HG03565 (cell line): ENCODE data around the gene KCTD1.
A peak's percentile ranks its signal among the peaks of the same experiment; 100 is the strongest.

Experiments
- ATAC-seq: cut with Tn5 transposase; IDR thresholded peaks from one replicate; pipeline ENCODE4 v1.9.1; 2021; ENCODE audit warnings: mild to moderate bottlenecking, moderate library complexity; ENCODE audit not compliant: unreplicated experiment

The KCTD1 gene

DNA sequence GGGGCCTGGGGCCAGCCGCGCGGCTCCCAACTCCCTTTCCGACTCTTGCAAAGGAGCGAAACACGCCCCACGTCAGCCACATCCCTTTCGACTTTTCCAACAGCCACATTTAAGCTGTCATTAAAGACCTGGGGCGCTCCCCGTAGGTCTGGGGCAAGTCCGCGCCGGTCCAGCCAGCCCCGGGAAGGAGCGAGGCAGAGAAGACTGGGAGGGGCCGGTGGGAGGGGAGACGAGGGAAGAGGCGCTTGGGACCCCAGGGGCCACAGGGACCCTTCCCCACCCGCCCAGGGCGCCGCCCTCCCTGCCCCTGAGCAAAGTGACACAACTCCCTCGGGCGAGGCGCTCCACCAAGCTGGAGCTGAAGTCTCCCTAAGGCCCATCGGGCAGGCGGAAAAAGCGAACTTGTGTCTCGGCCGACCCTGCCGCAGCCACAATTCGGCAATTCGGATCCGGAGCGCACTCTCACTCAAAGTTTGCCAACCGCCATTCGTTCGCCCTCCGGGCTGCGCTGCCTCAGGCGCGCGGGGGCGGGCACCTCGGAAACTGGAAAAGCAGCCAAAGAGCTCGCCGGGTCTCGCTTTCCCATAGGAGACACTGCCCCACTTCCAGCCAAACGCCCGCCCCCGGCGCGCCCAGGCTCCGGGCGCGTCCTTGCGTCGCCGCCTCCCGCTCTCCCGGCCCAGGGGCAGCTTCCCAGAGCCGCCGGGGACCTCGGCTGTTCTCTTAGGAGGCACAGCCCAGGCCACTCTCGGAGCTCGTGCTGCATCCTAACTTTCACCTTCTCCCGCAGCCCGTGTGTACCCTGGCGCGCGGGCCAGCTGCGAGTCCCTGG is 1.1 kb upstream of the KCTD1 start:
- no peak for ATAC-seq

DNA sequence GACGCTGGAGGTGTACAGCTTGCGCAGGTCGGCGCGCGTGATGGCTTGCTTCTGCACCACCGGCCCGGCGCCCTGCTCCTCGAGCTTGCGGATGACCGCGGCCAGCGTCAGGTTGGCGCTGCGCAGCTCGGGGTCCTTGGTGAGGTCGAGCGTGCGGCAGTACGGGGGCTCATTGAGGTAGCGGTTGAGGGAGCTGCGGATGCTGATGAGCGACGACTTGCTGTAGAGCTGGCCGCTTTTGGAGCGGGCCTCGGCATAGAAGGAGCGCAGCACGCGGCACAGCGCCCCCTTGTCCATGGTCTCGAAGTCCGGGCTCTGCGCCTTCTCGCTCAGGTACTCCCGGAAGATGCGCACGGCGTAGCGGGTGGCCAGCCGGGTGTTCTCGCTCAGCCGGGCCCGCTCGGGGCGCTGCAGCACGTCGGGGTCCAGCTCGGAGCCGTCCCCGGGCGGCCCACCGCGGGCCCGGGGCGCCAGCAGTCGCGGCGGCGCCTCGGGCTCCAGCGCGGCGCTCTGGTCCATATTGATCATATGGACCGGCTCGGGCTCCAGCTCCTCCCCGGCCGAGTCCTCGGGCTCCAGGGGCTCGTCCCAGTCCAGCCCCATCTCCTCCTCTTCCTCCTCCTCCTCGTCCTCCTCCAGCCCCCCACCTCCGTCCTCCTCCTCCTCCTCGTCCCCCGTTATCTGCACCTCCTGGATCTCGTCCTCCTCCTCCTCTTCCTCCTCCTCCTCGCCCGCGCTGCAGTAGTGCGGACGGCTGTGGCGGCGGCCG is 523 bp downstream of the KCTD1 start:
- ATAC-seq: peak; percentile 68

DNA sequence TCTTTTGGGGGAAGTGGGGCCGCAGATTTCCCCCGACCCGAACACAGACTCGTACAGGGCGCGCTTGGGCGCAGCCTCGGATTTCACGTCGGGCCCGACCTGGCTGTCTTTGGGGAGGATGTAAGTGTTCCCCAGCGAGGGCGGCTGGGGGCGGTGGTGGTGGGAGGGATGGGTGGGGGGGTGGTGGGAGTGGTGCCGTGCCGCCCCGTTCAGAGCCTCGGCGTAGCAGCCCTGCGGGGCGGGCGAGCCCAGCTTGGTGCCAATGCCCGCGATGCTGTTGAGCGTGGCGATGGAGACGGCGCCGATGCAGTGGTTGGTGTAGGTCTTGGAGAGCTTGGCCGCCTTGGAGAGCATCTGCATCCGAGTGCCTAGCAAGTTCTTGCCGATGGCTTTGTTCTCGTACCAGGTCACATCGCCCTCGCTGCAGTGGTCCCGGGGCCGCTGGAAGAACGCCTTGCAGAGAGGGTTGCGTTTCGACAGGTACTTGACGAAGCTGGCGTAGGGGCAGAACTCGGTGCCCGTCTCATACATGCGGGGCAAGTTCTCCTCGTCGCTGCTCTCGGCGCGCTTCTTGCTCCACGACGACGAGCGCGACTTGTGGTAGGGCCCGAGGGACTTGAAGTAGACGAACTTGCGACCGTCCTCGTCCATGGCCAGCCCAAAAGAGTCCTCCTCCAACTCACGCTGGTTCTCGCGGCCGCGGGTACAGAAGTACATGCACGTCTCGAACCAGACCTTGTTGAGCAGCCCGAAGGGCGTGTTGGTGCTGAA is 1.3 kb downstream of the KCTD1 start:
- ATAC-seq: no peak

DNA sequence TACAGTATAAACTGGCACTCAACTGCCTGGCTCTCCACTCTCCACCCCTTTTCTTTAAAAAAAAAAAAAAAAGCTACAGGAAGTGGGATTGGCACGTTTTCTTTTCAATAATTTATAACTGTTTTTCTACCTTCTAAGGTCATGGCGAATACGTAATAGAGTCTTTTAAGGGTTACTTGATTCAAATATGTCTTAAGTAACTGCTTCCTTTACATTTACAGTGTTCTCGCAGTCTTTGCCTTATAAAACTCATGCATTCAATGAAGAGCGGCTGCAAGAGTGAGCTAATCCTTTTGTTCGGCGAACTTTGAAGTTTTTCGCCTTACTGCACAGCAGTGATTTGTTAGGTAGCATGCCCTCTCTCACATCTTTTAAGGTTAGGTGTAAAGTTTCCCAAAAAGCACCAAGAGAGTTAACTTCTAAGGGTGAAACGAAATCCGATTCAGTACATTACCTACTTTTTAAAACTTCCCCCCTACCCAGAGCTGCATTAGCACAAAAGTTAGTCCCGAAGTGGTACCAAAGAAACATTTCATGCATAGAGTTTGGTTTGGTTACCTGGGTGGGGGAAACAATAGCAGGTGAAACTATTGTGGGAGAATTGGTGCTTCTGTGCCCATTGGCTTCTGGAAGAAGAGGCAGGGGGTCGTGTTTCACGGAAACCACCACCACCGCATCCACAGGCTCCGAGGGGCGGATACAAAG is 2.0 kb downstream of the KCTD1 start:
- no peak for ATAC-seq

DNA sequence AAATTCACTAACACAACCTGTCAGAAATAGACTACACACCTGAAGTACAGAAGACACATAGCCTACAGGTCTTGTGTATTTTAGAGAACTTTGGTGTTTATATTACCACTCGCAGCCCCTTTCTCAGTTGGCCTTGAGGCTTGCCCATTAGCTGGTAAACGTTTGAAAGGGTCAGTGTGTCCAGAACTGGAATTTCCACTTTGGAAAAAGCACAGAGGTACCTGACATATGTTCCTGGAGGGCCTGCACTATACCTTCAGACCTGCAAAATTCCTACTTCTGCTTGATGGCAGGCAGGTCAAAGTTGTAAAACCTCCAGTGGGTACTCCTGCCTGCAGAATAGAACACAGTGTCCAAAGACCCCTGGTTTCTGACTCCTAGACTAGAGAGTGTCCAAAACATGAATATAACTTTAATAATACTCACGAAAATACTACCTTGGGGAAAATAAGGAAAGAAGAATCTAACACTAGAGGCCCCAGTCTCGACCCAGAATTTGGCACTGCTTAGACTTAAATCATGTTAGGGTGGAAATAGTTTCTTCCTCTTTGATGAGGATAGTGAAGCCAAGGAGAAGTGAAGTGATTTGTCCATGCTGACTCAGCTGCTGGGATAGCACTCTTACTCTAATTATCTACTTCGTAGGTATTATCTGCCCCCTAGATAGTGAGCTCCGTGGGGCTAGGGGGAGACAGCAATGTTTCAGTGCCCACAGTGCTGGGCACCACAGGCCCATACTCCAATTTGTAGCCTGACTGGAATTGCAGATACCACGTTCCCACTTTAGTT is 2.8 kb downstream of the KCTD1 start:
- ATAC-seq: no peak

DNA sequence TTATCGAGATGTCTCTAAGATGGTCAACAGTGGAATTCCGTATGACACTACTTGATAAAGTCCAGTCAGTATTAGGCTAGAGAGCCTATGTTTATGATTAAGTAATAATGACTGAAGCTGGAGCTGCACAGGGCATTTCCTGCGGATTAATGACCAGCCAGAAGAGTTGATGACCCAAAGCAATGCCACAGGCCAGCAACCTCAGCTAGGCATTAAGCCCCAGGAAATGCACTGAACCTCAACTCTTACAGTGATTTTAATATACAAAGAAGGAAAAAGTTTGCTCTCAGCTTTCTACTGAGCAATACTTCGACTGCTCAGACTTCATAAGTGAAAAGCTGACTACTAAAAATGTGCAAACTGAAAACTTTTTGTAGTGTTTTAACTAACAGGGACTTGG is 3.9 kb downstream of the KCTD1 start:
- no peak for ATAC-seq

DNA sequence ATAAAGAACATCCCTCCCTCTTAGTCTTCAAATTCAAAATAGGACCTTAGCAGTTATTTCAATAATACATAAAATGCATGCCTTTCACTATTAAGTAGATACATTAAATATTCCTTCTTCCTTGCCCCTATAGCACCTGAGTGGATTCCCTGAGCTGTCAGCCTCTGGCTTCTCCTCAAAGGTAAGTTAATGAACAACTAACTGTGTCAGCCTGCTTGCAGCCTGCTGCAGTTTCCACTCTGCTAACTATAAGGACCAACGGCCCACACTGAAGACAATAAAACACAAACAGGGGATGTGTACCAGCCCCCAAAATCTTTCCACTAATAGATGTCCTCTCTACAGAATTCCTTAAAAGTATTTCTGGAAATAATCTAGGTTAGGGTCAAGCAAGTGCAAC is 5.0 kb downstream of the KCTD1 start:
- ATAC-seq: no peak

DNA sequence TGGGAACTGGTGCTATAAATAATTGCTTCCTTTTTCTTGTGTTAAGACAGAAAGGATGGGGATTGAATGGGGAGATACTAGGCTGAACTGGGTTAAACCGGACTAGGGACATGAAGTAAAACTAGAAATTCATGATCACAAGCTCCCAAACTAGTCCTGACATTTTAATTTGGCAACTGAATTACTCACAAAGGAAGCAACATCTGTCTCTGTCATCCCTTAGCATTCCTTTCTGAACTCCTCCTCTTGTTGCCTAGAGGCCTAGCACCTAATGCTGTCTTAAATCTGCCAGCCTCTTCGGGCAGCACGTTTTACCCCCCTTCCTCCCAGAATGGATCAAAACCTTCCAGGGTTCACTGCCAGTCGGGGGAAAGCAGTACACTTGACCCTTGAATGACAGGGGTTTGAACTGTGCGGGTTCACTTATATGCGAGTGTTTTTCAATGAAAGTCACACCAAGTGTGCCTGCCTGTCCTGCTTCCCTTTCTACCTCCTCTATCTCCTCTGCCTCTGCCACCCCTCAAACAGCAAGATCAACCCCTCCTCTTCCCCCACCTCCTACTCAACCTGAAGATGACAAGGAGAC is 8.2 kb downstream of the KCTD1 start:
- no peak for ATAC-seq

DNA sequence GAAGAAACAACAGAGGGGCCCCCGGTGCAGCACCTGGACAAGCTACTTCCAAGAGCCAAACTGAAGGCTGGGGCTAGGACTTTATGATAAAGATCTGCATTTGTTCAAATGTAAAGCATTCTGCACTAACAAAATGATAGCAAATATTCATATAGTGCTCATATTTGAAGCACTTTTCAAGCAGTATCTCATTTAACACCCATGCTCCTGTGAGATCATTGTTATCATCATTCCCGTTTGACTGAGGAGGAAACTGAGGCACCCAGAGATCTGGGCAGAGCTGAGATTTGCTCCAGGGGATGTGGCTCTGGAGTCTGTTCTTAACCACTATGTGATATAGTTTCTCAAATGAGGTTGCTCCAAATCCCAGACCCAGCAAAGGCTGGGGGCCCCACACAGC is 9.8 kb downstream of the KCTD1 start:
- ATAC-seq: no peak

DNA sequence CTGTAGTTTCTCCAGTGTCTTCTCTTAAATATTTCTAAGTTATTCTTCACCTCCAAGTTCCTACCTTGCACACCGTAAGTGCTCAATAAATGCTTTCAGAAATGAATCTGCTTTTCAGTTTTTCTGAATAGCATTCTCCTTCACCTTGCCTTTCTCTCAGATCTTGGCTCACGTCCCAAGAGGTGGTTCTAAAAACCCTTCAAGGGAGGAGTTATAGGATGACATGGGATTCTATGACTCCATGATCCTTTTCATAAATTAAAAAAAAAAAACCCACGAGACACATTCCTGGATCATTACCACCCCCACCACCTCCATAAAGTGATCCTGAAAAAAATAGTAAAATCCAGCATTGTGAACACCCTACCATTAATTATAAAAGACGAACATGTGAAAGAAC is 11.7 kb downstream of the KCTD1 start:
- no peak for ATAC-seq

DNA sequence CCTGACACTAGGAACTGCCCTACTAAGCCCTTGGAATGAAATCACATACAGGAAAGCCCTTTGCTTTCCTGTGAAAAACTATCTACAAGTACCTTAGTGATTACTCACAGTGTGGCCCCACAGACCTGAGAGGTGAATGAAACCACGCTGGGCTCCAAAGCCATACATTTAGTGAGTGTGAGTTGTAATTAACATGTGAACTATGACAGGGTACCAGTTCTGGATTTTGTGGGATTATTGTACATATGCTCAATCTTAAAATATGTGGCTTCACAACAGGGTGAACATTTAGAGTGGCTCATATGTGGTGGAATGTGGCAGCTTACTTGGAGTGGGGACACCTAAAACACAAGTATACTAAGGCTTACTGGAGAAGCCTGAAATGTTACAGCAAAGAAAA is 12.3 kb downstream of the KCTD1 start:
- ATAC-seq: peak; percentile 40

DNA sequence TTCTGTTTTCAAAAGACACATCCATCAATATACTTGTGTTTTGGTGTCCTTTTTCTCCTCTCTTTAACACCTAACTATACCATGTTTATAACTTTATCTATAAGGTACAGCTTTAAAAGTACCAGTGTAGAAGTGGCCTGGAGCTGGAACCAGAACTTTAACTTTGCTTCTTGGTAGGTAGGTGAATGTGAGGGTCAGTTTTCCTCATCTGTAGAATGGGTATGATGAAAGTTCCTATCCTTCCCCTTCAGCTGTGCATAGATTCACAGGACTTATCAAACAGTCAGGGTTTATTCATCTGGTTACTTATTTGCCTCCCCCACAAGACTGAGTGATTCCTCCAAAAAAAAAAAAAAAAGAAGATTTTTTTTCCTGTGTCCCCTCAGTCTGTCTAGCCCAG is 12.7 kb downstream of the KCTD1 start:
- ATAC-seq: peak; percentile 19

DNA sequence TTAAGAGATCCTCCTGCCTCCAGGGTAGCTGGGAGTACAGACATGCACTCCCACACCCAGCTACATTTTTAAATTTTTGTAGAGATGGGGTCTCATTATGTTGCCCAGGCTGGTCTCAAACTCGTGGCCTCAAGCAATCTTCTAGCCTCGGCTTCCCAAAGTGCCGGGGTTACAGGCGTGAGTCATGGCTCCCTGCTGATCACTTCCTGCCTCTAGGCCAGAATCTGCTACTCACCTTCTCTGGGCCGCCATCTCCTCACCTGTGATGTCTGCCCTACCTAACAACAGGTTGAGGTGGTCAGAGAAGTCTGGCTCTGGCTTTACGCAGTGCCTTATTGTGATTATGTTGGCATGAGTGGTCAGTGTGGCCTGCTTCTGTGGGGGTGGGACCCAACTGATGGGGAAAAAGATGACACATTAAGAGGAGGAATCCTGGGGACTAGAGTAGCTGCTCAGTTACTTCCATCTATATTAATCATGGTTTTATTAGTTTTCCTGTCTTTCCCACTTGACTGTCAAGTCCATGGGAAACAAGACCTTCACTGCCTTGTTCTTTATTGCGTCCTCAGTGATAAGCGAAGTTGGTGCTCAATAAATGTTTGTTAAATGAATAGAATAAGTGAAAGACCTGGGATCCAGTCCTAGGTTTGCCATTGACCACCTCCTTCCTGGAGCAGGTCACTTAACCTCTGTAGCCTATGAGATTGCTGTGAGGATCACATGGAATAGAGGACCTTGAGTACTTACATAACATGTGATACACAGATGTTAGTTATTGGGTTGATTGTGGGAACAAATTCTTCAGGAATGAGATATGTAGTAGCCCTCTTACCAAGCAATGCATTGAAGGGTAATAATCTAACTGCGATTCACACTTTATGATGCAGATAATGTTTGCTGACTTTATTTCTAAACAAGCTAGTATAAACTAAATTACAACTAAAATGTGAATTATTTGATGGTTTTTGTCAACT is 15.7 kb downstream of the KCTD1 start:
- no peak for ATAC-seq

DNA sequence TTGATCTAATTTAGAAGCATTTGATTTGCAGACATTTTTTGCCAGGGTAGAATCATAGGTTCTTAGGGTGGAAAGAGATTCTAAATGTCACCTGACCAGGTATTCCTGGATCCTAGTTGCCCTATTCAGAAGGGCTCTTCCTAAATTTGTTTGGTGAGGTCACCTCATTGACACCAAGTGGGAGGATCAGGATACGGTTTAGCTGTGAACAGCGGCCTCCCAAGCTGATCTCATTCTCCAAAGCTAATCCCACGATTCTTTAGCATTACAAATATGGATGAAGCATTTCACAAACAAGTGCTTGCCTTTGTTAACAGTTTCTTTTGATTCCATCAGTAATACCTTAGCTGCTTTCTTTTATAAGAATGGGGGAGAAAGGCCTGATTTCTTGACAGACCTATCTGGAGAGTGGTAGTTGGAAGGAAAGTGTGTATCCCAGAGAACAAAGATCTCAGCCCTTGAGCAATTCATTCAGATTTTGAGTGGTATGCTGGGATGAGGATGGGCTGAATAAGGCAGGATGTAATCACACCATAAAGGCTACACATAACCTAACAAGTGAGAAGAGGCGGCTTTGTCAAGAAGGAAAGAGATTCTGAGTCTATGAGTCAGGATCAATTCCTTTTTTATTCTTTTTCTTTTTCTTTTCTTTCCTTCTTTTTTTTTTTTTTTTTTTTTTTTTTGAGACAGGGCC is 16.6 kb downstream of the KCTD1 start:
- ATAC-seq: no peak

DNA sequence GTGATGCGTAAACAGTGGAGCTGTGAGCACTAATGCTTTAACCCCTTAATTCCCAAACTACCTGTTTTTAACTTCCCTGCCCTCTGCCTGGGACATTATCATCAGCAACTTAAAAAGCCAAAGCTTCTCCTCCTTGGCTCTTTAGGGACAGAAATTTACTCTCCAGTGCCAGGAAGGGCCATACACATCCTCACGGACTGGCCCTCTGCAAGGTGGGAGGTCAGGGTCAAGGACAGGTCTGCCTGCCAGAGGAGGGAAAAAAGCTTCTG is 21.5 kb downstream of the KCTD1 start:
- ATAC-seq: no peak

DNA sequence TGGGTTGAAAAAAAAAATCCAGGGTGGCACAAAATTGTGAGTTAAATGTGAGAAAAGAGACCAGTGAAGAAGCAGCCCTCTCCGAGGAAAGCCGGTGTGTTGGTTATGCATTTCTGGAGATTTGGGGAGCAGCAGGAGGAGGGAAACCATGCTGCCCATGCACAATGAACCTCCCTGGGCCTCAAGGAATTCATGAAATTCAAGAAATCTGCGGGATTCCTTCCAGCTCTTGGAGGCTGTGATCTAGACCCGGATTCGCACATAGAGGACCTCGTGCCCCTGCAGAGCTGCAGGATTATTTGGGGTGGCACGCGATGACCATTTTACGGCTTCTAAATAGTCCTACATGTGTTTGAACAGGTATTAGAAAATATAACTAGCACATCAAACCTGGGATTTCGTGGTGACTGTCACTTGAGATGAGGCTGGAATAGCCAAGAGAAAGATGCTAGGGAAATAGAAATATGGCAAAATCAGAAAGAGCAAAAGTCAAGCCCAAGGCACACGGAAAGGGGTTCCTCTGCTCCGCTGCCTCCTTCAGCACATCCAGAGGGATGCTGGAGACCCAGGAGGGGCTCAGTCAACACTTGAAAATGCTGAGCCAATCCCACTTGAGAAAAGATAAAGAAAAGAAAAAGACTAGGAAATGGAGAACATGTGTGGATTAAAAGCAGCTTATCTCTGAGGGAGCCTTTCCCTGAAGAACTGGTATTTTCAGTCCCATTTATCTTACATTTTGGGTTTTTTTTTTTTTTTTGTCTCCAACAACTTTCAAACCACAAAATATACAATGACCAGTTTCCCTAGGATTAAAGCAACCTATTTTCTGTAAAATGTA is 22.0 kb downstream of the KCTD1 start:
- no peak for ATAC-seq
